ENCODE results near the gene RNF220. TPM values are rescaled to one million over a fixed set of nuclear protein-coding genes. Genes with fewer than 3 reads are reported as not detected.

The RNF220 gene
- total and polyA plus RNA-seq, 9 of the 15 experiments (the other 6 are each of a cell fraction or from before 2014, with no cell fraction given) = 5.1 to 117 (median 66.9) TPM

GRCh38 chr1:44531785-44532566, 126.9 kb downstream of the RNF220 start (continued):
- TF ChIP-seq HMGXB4 (CRISPR knock-in tag; IDR thresholded peaks at IDR 0.05) (no peak), ZNF121 (CRISPR knock-in tag; conservative IDR thresholded peaks at IDR 0.05) (no peak), GTF3C2 (IDR thresholded peaks at IDR 0.05; ENCODE audit: borderline replicate concordance, extremely low read depth, insufficient read length) (no peak), TOE1 (IDR thresholded peaks at IDR 0.05; ENCODE audit: borderline replicate concordance) (peak; percentile 67; the same call in 1 of the 2 replicates), TOE1 (CRISPR knock-in tag; IDR thresholded peaks at IDR 0.05; ENCODE audit: borderline replicate concordance, low read depth) (no peak), RCOR1 (IDR thresholded peaks at IDR 0.05; ENCODE audit: borderline replicate concordance in 1 of 2, low read depth in 2 of 2, low read length in 2 of 2) (peak in 1 of 2 experiments; percentile 88; a peak in 3 of 4 replicates), ZNF408 (CRISPR knock-in tag; IDR thresholded peaks at IDR 0.05; ENCODE audit: low read depth) (no peak), PTRF (tag; IDR thresholded peaks at IDR 0.05) (no peak), TAF9B (IDR thresholded peaks at IDR 0.05; ENCODE audit: partially characterized antibody) (peak; percentile 67), KAT2B (IDR thresholded peaks at IDR 0.05; ENCODE audit: low read depth, low read length) (no peak), HDAC8 (tag; IDR thresholded peaks at IDR 0.05) (no peak)
- TF ChIP-seq, protein P1, sequence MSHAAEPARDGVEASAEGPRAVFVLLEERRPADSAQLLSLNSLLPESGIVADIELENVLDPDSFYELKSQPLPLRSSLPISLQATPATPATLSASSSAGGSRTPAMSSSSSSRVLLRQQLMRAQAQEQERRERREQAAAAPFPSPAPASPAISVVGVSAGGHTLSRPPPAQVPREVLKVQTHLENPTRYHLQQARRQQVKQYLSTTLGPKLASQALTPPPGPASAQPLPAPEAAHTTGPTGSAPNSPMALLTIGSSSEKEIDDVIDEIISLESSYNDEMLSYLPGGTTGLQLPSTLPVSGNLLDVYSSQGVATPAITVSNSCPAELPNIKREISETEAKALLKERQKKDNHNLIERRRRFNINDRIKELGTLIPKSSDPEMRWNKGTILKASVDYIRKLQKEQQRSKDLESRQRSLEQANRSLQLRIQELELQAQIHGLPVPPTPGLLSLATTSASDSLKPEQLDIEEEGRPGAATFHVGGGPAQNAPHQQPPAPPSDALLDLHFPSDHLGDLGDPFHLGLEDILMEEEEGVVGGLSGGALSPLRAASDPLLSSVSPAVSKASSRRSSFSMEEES (CRISPR knock-in tag; IDR thresholded peaks at IDR 0.05) = peak; percentile 77
- TF ChIP-seq, protein P2, sequence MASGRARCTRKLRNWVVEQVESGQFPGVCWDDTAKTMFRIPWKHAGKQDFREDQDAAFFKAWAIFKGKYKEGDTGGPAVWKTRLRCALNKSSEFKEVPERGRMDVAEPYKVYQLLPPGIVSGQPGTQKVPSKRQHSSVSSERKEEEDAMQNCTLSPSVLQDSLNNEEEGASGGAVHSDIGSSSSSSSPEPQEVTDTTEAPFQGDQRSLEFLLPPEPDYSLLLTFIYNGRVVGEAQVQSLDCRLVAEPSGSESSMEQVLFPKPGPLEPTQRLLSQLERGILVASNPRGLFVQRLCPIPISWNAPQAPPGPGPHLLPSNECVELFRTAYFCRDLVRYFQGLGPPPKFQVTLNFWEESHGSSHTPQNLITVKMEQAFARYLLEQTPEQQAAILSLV (tag; IDR thresholded peaks at IDR 0.05) = no peak

Measured in K562 (cell line).